ENCODE measurements around the gene C19orf85.

GRCh38 chr19:55443824-55444480, 20.6 kb downstream of the C19orf85 start:
- no peak for TF ChIP-seq CTCF (conservative IDR thresholded peaks at IDR 0.05; ENCODE audit: low read depth in 2 of 2)
- no peak for TF ChIP-seq POLR2AphosphoS5 (IDR thresholded peaks at IDR 0.05; ENCODE audit: low read depth)
- TF ChIP-seq EZH2 (IDR thresholded peaks at IDR 0.05; ENCODE audit: low read depth, unreplicated experiment), result peak; percentile 34
- TF ChIP-seq CREB1 (CRISPR knock-in tag; IDR thresholded peaks at IDR 0.05; ENCODE audit: low read depth), result no peak
- TF ChIP-seq NANOG (IDR thresholded peaks at IDR 0.05; ENCODE audit: borderline replicate concordance), result no peak
- no peak for TF ChIP-seq REST (IDR thresholded peaks at IDR 0.05; ENCODE audit: unreplicated experiment)
